HG02938 (cell line): ENCODE results near the gene SH3PXD2B.
"Not testable (repeated sequence)": the region's sequence is repeated elsewhere in the genome, so short reads cannot be mapped to it uniquely, and the experiment has no call there.

ENCODE experiments used
- ATAC-seq: cut with Tn5 transposase; IDR thresholded peaks from one replicate; pipeline ENCODE4 v1.9.1; 2021; ENCODE audit warnings: mild to moderate bottlenecking, moderate library complexity; ENCODE audit not compliant: unreplicated experiment

SH3PXD2B gene

DNA sequence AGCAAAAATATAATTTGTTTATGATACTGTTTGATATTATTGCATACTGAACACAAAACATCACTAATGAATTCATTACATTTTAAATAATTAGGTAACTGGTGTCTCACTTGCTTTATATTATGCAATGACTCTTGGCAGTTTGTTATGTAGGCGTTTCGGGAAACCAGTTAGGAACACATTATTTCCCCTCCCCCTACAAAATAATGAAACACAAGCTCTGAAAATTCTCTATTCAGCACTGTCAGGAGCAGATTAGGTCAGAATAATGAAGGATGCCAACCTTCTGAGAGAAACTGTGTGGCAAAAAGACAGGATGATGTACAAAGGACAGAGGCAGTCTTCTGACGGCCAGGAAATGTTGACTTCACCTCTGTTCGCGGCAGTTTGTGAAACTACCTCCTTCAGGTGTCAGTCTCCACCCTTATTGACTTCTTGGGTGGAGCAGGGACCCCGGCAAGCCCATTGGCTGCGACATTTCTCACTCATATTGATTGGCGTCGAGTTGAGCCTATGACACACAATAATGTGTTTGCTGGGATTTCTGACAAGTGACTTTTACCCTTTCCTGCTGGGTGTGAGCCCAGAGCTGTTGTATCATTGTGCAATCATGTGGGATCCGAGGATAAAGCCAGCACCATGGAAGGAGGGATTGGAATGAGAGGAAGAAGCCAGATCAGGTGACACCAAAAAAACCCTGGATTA lies 33.9 kb downstream of the SH3PXD2B start:
- no peak for ATAC-seq

DNA sequence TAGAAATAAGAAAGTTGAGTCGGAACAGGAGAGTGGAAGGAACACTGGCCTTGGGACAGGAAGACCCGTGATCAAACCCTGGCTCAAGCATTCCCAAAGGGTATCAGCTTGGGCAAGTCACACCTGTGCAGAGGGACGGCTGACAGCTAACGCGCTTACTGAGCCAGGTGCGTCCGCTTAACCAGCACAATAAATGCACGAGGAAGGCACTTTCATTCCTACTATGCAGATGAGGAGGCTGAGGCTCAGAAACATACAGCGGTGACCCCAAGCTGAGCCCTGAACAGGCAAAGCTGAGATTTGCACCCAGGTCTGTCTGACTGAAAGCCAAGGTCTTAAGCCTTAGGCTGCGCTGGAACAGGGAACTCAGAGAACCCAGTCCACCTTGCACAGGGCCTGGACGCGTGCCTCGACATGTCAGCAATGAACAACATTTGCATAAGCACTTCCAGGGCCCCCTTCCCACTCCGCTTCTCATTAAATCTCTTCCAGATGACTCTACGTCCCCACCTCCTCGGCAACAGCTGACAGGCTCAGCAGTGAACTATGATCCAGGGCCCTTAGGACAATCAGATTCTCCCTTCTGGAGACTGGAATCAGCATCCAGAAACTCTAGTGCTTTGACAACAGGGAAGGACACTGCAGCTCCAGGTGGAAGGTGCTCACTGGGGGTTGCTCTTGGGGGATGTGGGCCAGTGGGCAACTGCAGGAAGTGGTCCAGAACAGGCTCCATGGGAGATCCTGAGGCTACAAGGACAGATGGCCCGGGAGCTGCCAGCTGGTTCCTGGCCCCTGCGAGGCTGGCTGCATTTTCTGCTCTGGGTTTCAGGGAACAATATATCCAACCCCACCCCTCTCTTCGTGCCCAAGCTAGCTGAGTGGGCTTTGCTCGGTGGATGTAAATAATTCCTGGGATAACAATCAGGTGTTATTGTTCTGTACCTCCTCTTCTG lies 35.2 kb downstream of the SH3PXD2B start:
- ATAC-seq = no peak

- no peak for ATAC-seq
Measured at GRCh38 chr5:172417983-172418630, 36.2 kb downstream of the SH3PXD2B start.

- no peak for ATAC-seq
Measured at GRCh38 chr5:172417130-172417841, 37.0 kb downstream of the SH3PXD2B start.

DNA sequence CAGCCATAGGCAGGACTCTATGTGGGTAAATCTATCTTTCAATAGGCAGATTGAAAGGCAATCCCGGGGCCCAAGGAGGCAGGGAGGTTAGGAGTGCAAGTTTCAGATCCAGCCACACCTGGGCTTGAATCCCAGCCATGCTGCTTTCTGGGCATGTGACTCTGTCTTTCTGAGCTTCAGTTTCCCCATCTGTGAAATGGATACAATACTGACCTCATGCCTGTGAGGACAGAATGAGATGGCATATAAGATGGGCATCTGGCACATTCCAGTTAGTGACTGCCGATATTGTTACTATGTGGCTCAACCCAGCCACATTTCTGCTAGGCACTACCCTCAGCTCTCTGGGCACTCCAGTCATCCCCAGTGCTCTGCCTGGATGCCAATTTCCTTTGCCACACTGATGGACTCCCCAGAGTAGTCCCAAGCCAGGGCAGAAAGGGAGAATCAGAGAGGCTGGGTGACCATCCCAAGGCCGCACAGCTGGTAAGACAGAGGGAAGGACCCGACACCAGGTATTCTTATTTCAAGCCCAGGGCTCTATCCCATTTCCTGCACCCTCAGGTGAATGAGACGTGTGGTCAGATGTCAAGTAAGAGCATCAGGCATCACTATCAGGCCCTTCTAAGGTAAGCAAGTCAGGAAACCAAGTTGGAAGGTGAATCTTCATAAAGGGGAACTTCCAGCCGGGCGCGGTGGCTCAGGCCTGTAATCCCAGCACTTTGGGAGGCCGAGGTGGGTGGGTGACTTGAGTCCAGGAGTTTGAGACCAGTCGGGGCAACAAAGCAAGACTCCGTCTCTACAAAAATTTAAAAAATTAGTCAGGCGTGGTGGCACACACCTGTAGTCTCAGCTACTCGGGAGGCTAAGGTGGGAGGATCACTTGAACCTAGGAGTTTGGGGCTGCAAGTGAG lies 38.7 kb downstream of the SH3PXD2B start:
- no peak for ATAC-seq

- ATAC-seq = no peak
Measured at GRCh38 chr5:172414531-172415361, 39.6 kb downstream of the SH3PXD2B start.

DNA sequence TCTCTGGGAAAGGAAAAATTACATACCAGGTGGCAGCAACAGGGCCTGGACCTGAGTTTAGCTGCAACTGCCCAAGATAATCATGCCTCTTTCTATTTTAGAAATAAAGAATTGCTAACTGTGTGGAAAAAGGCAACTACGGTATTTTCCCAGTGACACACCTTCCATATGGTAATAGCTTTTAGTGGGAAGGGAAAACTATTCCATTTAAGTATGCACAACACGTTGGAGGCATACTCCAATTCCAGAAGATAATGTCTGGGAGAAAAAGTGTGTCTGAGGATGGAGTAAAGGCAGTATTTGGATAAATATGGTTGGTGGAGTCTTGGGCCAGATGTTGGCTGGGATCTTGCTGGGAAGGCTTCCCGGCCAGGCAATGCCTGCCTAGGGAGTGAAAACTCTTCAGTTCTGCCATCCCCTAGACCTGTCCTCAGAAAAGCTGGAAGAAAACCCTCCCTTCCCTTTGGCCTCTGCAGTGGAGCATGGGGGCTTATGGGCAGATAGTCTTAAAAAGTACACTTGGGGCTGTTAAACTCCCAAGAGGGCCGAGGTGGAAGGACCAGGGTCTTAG lies 40.6 kb downstream of the SH3PXD2B start:
- no peak for ATAC-seq

GRCh38 chr5:172412724-172413286 lies 41.5 kb downstream of the SH3PXD2B start:
- no peak for ATAC-seq

DNA sequence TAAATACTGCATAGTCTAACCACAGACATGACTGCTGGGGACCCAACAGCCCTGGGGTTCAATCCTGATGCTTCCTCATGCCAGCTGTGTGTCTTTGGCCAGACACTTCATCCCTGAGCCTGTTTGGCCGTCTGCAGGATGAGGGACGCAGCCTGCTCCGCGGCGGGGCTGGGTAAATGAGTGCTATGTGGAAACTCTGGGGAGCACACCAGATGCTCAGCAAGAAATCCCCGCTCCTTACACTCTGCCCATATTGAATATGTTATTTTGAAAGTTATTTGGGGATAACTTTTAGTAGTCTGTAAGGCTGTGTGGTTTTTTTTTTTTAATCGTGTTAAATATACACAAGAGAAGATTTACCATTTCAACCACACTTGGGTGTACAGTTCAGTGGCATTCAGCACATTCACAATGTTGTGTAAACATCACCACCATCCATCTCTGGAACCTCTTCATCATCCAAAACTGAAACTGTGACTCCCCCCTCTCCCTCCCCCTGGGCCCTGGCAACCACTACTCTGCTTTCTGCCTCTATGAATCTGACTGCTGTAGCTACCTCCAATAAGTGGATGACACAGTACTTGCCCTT lies 42.7 kb downstream of the SH3PXD2B start:
- no peak for ATAC-seq

DNA sequence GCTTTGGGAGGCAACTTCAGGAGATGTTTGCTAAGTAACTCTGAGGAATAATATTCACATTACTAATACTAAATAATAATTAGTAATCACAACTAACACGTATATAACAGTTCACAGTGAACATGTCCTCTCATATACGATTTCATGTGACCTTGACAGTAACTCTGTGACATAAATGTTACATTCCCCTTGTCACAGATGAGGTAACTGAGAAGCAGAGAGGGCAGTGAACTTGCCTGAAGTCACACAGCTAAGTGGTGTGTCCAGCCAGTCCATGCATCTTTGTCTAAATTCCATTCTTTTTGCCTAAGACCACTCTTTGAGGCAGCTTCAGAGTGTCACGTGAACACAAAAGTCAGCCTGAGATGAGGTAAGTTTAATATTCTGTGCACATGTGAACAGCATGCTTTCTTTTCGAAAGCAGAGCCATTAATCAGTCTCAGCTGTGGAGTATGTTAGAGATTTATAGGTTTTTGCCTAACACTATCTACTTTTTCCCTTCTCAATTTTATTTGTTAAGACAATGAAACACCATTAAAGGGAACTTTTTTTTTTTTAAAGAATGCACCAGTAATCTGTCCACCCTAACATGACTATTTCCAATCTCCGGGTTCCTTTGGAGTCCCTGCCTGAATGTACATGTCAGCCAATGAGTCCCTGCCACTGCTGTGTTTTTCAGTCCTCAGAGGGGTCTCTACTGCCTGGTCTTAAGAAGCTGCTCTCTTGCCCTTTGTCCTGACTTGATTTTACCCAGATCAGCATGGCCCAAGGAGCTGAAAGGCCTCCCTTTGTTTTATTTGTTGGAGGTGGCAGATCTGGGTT lies 43.5 kb downstream of the SH3PXD2B start:
- no peak for ATAC-seq

- ATAC-seq = no peak
Measured at GRCh38 chr5:172410160-172410559, 44.2 kb downstream of the SH3PXD2B start.

- not testable (repeated sequence) for ATAC-seq
Measured at GRCh38 chr5:172409477-172409876, 44.8 kb downstream of the SH3PXD2B start.

DNA sequence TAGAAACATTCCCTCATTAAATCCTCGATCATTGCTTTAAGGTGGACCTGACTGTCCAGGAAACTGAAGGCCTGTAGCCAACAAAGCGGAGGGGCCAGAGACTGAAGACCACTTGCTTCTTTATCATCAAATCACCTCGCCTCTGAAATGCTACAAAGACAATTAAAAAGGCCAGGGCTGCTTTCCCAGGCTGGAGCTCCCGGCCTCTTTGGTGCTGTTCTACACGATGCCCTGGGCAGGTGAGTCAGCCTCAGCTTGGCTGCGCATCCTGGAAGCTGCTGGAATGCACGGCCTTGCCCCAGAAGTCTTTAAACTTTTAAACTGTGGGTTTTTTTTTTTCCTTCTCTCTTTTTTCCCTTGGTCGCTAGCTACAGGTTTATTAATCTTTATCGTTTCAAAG lies 46.5 kb downstream of the SH3PXD2B start:
- no peak for ATAC-seq

DNA sequence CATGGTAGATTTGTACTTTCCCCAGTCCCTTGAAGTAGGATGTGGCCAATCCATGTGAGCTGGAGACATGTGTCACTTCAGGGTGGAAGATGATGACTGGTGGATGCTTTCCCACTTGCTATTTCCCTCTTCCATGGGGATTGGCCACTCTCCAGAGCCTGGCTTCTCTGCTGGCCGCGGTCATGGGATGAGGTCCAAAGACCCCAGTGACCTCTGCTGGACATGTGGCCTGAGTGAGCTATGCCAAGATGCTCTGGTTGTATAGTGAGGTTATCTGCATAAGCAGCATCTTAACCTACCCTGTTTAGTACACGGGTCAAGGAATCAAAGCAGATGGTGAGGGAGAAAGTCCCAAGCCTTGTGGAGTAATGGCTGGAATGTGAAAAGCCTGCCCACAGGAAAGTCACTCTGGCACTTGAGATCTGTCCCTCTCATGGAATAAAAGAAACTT lies 47.1 kb downstream of the SH3PXD2B start:
- ATAC-seq = no peak

DNA sequence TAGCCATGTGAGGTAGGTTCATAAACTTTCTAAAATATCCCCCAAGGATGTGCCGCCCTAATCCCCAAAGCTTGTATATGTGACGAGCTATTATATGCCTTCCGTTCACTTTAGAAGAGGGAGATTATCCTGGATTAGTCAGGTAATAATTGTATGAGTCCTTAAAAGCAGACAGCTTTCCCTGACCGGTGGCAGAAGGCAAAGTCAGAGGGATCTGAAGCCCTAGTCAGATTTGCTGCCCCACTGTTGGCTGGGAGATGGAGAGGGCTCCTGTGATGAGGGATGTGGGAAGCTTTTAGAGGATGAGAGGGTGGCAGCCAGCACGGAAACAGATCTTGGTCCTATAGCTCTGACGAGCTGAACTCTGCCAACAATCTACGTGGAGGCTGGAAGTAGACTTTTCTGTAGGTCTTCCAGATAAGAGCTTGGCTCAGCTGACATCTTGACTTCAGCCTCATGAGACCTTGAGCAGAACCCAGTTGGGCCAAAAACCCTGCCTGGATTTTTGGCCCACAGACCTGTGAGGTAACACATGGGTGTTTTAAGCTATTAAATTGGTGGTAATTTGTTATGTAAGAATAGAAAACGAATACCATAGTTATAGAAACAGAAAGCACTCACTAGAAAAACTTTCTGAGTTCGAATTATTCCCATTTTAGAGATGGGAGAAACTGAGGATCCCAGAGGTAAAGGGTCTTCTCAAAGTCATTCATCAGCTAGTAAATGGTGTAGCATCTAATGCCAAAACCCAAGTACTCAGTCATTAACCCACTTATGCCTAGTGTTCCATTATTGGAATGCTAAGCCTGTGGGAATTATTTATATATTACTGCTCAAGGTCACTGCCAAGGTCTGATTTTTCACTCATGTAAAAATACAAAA lies 48.9 kb downstream of the SH3PXD2B start:
- ATAC-seq = no peak

DNA sequence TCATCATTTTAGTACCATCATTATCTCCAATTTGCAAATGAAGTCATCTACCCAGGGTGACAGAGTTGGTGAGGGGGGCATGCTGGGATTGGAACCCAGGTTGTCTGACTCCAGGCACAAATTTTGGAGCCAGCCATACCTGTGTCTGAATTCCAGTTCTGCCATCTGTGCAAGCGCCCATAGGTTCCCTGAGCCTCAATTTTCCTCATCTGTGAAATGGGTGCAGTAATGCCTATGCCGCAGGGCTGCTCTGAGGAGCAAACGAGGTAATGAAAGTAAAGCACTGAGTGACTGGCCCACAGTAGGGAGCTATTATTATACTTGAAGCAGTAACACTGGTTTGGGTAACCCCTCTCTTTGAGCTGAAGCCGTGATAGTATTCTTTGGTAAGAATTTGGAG lies 49.6 kb downstream of the SH3PXD2B start:
- ATAC-seq = no peak
